ENCODE measurements around the gene FSTL5.

FSTL5 gene

GRCh38 chr4:162102713-162103112 lies 61.1 kb downstream of the FSTL5 start:
- no peak for DNase-seq

- DNase-seq, result peak; percentile 7
These were observed 62.5 kb downstream of the FSTL5 start for GRCh38 chr4:162101337-162101736.

GRCh38 chr4:162075726-162076125 lies 88.1 kb downstream of the FSTL5 start:
- DNase-seq, result peak; percentile 6

GRCh38 chr4:162061214-162061613 lies 102.6 kb downstream of the FSTL5 start:
- peak; percentile 47 for DNase-seq

GRCh38 chr4:162059656-162060055 lies 104.1 kb downstream of the FSTL5 start:
- DNase-seq, result no peak

- peak; percentile 1 for DNase-seq
These were observed 106.8 kb downstream of the FSTL5 start for GRCh38 chr4:162056990-162057389.

GRCh38 chr4:162046135-162046534 lies 117.7 kb downstream of the FSTL5 start:
- DNase-seq, result no peak

GRCh38 chr4:162038112-162038511 lies 125.7 kb downstream of the FSTL5 start:
- DNase-seq, result no peak

GRCh38 chr4:162017863-162018262 lies 145.9 kb downstream of the FSTL5 start:
- no peak for DNase-seq

- no peak for DNase-seq
These were observed 146.8 kb downstream of the FSTL5 start for GRCh38 chr4:162016991-162017390.

GRCh38 chr4:162016219-162016618 lies 147.6 kb downstream of the FSTL5 start:
- no peak for DNase-seq

- peak; percentile 38 for DNase-seq
These were observed 148.7 kb downstream of the FSTL5 start for GRCh38 chr4:162015090-162015489.

GRCh38 chr4:162011089-162011488 lies 152.7 kb downstream of the FSTL5 start:
- peak; percentile 69 for DNase-seq

GRCh38 chr4:162010362-162010761 lies 153.4 kb downstream of the FSTL5 start:
- DNase-seq, result peak; percentile 29

- DNase-seq, result no peak
These were observed 171.5 kb downstream of the FSTL5 start for GRCh38 chr4:161992317-161992716.

GRCh38 chr4:161991811-161992210 lies 172.0 kb downstream of the FSTL5 start:
- no peak for DNase-seq

GRCh38 chr4:161990721-161991120 lies 173.1 kb downstream of the FSTL5 start:
- DNase-seq, result no peak

GRCh38 chr4:161988946-161989345 lies 174.9 kb downstream of the FSTL5 start:
- DNase-seq, result no peak

- no peak for DNase-seq
These were observed 176.2 kb downstream of the FSTL5 start for GRCh38 chr4:161987611-161988010.

GRCh38 chr4:161952382-161952781 lies 211.4 kb downstream of the FSTL5 start:
- no peak for DNase-seq

GRCh38 chr4:161949946-161950725 lies 213.7 kb downstream of the FSTL5 start:
- peak; percentile 76 for DNase-seq

GRCh38 chr4:161948026-161948770 lies 215.6 kb downstream of the FSTL5 start:
- no peak for DNase-seq

- DNase-seq, result peak; percentile 21
These were observed 226.2 kb downstream of the FSTL5 start for GRCh38 chr4:161937596-161937995.
